GM10266 (cell line): ENCODE results near the gene WNT1.
A peak's percentile ranks its signal among the peaks of the same experiment; 100 is the strongest.

ENCODE experiments used
- DNase-seq: peaks from one replicate; pipeline ENCODE4 v3.0.0; 2012; ENCODE audit errors: extremely low spot score
- TF ChIP-seq, protein P1 (sequence below): IDR thresholded peaks from 2 replicates; pipeline ENCODE4 v1.5.1; 2012; ENCODE audit warnings: mild to moderate bottlenecking, low read depth; ENCODE audit not compliant: control insufficient read depth, insufficient read depth; ENCODE audit errors: missing control alignments

The WNT1 gene

DNA sequence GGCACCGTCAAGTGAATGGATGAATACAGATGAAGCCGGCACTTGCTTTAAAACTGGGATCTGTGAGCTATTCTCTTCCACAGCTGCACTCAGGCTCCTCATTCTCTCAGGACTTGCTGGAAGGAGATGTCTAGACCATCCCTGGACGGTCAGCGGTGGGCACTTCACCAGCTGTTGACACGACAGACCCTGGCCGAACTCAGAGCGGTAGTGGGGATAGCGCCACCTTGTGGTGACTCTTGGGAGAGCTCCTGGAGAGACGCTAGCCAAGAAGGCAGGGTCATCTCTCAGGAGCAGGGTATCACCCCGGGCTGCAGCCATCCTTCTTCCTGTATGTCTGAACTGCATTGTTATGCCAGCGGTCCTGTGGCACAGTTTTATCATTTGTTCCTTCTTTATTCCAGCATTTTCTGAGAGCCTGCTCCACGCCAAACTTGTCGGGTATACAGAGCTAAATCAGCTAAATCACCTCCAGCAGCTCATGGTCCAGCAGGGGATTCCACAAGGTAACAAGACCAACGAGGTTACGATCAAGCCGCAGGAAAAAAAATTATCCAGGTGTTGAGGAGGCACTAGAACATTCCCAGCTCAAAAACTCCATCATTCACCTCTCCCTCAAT lies 10.0 kb downstream of the WNT1 start:
- TF ChIP-seq, protein P1, sequence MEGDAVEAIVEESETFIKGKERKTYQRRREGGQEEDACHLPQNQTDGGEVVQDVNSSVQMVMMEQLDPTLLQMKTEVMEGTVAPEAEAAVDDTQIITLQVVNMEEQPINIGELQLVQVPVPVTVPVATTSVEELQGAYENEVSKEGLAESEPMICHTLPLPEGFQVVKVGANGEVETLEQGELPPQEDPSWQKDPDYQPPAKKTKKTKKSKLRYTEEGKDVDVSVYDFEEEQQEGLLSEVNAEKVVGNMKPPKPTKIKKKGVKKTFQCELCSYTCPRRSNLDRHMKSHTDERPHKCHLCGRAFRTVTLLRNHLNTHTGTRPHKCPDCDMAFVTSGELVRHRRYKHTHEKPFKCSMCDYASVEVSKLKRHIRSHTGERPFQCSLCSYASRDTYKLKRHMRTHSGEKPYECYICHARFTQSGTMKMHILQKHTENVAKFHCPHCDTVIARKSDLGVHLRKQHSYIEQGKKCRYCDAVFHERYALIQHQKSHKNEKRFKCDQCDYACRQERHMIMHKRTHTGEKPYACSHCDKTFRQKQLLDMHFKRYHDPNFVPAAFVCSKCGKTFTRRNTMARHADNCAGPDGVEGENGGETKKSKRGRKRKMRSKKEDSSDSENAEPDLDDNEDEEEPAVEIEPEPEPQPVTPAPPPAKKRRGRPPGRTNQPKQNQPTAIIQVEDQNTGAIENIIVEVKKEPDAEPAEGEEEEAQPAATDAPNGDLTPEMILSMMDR, result peak; percentile 91
- DNase-seq, result peak; percentile 86

DNA sequence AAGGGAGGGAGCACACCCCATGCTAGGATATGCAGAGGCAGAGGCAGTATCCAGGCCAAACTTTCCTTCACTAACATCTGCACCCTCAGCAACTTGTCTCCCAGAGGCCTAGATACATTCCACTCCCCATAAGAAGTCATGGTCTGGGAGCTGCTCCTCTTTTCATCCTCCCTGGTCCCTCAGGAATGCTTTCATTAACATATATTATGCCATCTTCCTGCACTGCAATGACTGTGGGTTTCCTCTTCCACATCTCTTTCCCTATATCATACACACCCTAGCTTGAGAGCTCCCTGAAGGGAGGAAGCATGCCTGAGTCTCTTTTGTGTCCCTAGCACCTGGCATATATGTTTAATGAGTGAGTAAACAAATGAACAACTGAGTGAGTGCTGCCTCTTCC lies 12.4 kb downstream of the WNT1 start:
- no peak for DNase-seq
- TF ChIP-seq, protein P1, result no peak

DNA sequence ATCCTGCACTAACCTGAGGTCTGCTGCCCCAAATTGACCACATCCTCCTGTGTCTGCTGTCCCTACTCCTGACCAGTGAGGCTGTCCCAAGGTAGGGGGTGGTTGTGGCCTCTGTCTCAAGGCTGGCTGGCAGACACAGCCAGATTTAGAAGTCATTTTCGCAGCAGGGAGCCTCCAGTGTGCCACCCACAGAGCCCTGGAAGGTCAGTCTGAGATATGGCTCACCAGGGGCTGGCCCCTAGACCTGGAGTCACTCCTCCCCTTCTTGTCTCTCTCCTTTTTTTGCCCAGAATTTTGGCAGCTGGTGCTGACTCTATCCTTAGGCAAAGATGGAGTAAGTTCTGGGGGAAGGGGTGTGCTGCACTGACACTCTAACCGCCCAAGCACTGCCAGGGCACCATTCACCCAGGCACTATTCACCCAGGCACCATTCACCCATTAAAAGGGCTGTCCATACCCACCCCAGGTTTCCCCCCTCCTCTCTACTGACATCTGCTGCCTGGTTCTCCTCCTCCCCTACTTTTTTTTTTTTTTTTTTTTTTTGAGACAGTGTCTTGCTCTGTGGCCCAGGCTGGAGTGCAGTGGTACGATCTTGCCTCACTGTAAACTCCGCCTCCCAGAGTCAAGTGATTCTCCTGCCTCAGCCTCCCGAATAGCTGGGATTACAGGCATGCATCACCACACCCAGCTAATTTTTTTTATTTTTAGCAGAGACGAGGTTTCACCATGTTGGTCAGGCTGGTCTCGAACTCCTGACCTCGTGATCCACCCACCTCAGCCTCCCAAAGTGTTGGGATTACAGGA lies 13.3 kb downstream of the WNT1 start:
- no peak for DNase-seq
- TF ChIP-seq, protein P1, result no peak

DNA sequence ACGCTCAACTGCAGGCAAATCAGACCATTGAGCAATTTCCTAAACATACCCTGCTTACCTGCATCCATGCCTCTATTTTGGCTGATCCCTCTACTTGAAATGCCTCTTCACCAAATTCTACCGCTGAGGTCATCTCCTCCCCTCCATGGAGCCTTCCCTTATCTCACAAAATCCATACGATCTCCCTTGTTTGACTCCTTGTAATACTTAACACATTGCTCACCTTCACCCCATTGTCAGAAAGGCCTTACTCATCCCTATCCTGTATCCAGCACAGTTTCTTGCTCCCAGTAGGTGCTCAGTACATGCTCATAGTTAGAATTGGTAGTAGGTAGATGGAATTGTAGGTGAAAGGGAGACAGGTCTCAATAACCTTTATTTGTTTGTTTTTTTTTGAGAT lies 15.7 kb downstream of the WNT1 start:
- DNase-seq, result peak; percentile 11
- TF ChIP-seq, protein P1, result no peak

DNA sequence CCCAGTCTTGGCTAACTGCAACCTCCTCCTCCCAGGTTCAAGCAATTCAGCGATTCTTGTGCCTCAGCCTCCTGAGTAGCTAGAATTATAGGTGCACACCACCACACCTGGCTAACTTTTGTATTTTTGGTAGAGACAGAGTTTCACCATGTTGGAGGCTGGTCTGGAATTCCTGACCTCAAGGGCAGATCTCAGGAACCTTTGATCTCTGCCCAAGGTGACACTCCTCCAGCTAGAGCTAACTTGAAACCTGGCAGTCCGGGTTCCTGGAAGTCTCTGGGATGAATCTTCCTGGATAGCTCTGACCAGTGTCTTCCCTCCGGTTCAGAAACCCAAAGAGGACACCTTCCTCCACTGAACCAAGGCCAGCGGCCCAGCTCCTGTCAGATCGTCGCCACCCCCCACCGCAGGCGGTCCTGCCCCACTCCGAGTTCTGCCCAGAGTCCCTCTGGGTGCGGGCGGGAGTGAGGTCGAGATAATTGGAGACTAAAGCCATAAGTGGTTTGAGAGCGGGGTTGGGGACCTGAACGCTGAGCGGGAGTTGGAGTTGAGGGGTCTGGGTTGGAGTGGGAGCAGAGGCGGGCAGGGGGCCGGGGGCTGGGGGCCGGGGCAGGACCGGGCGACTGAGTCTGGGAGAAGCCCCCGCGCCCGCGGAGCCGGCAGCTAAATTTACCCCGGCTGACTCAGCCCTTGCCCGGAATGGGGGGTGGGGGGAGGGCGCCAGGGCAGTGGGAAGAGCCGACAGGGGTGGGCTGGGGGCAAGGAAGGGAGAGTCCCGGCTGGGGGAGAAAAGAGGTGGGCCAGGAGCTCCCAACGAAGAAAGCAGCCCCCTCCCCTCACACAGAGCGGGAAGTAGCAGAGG lies 16.3 kb downstream of the WNT1 start:
- TF ChIP-seq, protein P1, result no peak
- DNase-seq, result peak; percentile 18

DNA sequence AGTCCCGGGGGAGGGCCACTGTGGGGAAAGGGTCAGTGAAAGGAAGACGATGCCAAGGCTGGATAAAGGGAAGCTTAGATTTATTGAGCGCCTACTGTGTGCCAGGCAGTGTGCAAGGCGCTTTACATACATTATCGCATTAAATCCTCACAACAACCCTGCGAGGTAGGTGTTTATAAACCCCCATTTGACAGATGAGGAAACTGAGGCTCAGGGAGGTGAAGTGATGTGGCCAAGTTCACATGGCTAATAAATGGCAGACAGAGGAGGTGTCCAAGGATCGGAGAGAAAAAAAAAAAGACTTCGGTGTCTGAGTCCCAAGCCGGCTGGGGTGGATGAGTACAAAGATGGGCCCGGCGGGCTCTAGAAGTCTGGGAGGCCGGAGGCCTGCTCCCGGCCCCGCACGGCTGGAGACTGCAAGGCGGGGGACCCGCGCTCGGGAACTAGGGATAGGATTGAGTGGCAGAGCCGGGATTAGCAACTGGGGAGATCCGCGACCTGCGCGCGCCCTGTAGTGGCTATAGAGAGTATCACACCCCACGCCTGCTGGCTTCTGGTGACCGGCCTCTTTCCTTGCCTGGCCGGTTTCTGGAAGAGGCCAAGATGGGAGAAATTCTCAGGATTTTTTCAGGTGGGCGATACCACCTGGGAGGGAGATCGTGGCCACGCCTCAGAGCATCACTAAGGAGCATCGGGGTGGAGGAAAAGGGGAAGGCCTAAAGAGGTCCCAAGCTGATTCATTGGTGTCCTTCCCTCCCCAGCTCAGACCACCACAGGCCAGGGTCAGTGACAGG lies 17.2 kb downstream of the WNT1 start:
- TF ChIP-seq, protein P1, result peak; percentile 84
- DNase-seq, result peak; percentile 89
